Panc1 (cell line): Measurements from ENCODE around the gene RSPH6A. TPM values are rescaled to one million over a fixed set of nuclear protein-coding genes. Genes with fewer than 3 reads are reported as not detected.

Experiments used
- ATAC-seq: fragments of 200-7000 bp; cut with Tn5 transposase; 2 replicates; pipeline ENCODE4 v1.9.1; 2020; ENCODE audit warnings: mild to moderate bottlenecking, moderate library complexity
- BruUV-seq: library from RNA; stranded (reverse); fragments of 400-500 nt; replicated peaks from 2 replicates; lab custom pipeline; 2021; lab: Mats Ljungman, UMichigan
- CTCF ChIA-PET: fragments of 300-600 bp; sonication (Branson Sonifier 250); formaldehyde crosslinking; loops from one replicate; lab custom pipeline; 2022; ENCODE audit warnings: antibody characterized with exemption; lab: Charles Lee
- POLR2A ChIA-PET: fragments of 300-600 bp; sonication (Branson Sonifier 250); formaldehyde crosslinking; loops from one replicate; lab custom pipeline; 2022; ENCODE audit warnings: antibody characterized with exemption; lab: Charles Lee
- DNase-seq: peaks from one replicate; pipeline ENCODE4 v3.0.0-alpha.2; 2010; ENCODE audit warnings: low read depth, low spot score
- H3K27ac ChIP-seq: 2 replicates; pipeline ENCODE4 v1.5.1; 2011; ENCODE audit warnings: mild to moderate bottlenecking, low read length, inconsistent platforms
- H3K27me3 ChIP-seq: fragments of 200-500 bp; sonication (Bioruptor generic); 2 replicates; pipeline ENCODE4 v1.6.0; 2014; ENCODE audit warnings: low read length, inconsistent platforms; ENCODE audit not compliant: control insufficient read depth, insufficient read depth
- H3K36me3 ChIP-seq: fragments of 200-500 bp; sonication (Bioruptor generic); 2 replicates; pipeline ENCODE4 v1.5.1; 2014; ENCODE audit warnings: inconsistent platforms, mild to moderate bottlenecking, low read length, moderate library complexity; ENCODE audit not compliant: control insufficient read depth, insufficient read depth
- H3K4me1 ChIP-seq: 2 replicates; pipeline ENCODE4 v1.5.1; 2011; ENCODE audit warnings: inconsistent platforms, mild to moderate bottlenecking, low read length, moderate library complexity; ENCODE audit not compliant: control insufficient read depth, insufficient read depth
- H3K4me3 ChIP-seq, 2 experiments: 2 replicates each; pipeline ENCODE4 v1.5.1; 2011 to 2012; ENCODE audit warnings: low read depth in 2 of 2, low read length in 2 of 2, mild to moderate bottlenecking in 2 of 2, inconsistent platforms in 1 of 2, moderate library complexity in 1 of 2
- H3K9me3 ChIP-seq: fragments of 200-500 bp; sonication (Bioruptor generic); 2 replicates; pipeline ENCODE4 v1.5.1; 2014; ENCODE audit warnings: low read depth, mild to moderate bottlenecking, inconsistent platforms, low read length, moderate library complexity; ENCODE audit not compliant: control insufficient read depth, insufficient read depth
- POLR2AphosphoS5 ChIP-seq: IDR thresholded peaks from 2 replicates; pipeline ENCODE4 v1.6.1; 2012; ENCODE audit warnings: mild to moderate bottlenecking, low read depth, low read length, moderate library complexity
- SIN3A ChIP-seq: IDR thresholded peaks from 2 replicates; pipeline ENCODE4 v1.6.1; 2012; ENCODE audit warnings: low read depth, mild to moderate bottlenecking, low read length, moderate library complexity, borderline replicate concordance; ENCODE audit not compliant: insufficient read depth
- TCF7L2 ChIP-seq: IDR thresholded peaks from 2 replicates; pipeline ENCODE4 v1.6.1; 2011; ENCODE audit warnings: mild to moderate bottlenecking, low read depth, low read length, inconsistent platforms
- in situ Hi-C: cut with HindIII; loops from 2 replicates; pipeline ENCODE4 v1.10.0; 2016; ENCODE audit warnings: low sequenced_read_pairs, low pct_unique_long_range_greater_than_20kb
- intact Hi-C: fragments of 100-400 bp; cut with micrococcal nuclease; formaldehyde crosslinking; loops from one replicate; pipeline ENCODE4 v1.10.0; 2022; ENCODE audit not compliant: unreplicated experiment
- total RNA-seq: library from RNA; stranded (reverse); gene quantifications from one replicate; pipeline ENCODE4 v1.2.1, GENCODE V29; 2021; ENCODE audit not compliant: unreplicated experiment
- TF ChIP-seq, protein P1 (sequence below): fragments of 450-650 bp; IDR thresholded peaks from 2 replicates; pipeline ENCODE4 v1.5.1; 2017; ENCODE audit warnings: mild to moderate bottlenecking
- TF ChIP-seq, protein P2 (sequence below), 2 experiments: IDR thresholded peaks; 2 replicates each; pipeline ENCODE4 v1.6.1; 2011 to 2012; ENCODE audit warnings: low read depth in 2 of 2, control low read depth in 1 of 2, low read length in 1 of 2, mild to moderate bottlenecking in 1 of 2, moderate library complexity in 1 of 2; ENCODE audit not compliant: insufficient read depth in 1 of 2

Gene RSPH6A
- total RNA-seq, 1 experiment from 2014 or later, result not detected

DNA sequence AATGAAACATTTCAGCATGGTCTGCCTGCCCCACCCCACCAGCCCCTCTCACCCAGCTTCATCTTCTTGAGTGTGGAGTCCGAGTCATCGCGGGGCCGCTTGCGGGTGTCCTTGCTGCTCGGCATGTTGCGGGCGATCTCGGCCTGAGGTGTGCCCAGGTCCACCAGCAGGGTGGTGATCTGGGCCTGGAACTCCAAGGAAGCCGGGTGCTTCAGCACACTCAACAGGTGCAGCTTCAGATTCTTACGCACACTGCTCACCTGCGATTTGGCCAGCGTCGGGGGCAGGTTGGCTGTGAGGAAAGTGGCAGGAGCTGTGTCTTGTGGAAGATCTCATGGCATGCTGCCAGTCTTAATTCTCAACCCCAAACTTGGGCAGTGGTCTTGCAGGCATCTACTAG lies 27.1 kb upstream of the RSPH6A start:
- BruUV-seq, result no TSS peak
- DNase-seq, result no peak
- Histone ChIP-seq H3K9me3 (no peaks in the 10 kb centered on the region), H3K4me3 (no peak overlapping the region), H3K27me3 (no peaks in the 10 kb centered on the region), H3K4me1 (no peaks in the 10 kb centered on the region), H3K36me3 (peaks cover 9% of the 10 kb centered on the region), H3K27ac (no peak overlapping the region)
- TF ChIP-seq, protein P1, sequence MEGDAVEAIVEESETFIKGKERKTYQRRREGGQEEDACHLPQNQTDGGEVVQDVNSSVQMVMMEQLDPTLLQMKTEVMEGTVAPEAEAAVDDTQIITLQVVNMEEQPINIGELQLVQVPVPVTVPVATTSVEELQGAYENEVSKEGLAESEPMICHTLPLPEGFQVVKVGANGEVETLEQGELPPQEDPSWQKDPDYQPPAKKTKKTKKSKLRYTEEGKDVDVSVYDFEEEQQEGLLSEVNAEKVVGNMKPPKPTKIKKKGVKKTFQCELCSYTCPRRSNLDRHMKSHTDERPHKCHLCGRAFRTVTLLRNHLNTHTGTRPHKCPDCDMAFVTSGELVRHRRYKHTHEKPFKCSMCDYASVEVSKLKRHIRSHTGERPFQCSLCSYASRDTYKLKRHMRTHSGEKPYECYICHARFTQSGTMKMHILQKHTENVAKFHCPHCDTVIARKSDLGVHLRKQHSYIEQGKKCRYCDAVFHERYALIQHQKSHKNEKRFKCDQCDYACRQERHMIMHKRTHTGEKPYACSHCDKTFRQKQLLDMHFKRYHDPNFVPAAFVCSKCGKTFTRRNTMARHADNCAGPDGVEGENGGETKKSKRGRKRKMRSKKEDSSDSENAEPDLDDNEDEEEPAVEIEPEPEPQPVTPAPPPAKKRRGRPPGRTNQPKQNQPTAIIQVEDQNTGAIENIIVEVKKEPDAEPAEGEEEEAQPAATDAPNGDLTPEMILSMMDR, result no peak
- TF ChIP-seq, protein P2, sequence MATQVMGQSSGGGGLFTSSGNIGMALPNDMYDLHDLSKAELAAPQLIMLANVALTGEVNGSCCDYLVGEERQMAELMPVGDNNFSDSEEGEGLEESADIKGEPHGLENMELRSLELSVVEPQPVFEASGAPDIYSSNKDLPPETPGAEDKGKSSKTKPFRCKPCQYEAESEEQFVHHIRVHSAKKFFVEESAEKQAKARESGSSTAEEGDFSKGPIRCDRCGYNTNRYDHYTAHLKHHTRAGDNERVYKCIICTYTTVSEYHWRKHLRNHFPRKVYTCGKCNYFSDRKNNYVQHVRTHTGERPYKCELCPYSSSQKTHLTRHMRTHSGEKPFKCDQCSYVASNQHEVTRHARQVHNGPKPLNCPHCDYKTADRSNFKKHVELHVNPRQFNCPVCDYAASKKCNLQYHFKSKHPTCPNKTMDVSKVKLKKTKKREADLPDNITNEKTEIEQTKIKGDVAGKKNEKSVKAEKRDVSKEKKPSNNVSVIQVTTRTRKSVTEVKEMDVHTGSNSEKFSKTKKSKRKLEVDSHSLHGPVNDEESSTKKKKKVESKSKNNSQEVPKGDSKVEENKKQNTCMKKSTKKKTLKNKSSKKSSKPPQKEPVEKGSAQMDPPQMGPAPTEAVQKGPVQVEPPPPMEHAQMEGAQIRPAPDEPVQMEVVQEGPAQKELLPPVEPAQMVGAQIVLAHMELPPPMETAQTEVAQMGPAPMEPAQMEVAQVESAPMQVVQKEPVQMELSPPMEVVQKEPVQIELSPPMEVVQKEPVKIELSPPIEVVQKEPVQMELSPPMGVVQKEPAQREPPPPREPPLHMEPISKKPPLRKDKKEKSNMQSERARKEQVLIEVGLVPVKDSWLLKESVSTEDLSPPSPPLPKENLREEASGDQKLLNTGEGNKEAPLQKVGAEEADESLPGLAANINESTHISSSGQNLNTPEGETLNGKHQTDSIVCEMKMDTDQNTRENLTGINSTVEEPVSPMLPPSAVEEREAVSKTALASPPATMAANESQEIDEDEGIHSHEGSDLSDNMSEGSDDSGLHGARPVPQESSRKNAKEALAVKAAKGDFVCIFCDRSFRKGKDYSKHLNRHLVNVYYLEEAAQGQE (IDR thresholded peaks at IDR 0.05; ENCODE audit: insufficient read depth in 1 of 2, low read depth in 2 of 2, low read length in 1 of 2), result no peak
- TF ChIP-seq POLR2AphosphoS5 (no peak), TCF7L2 (no peak), SIN3A (no peak)
- intact Hi-C loops (no loop called here), in situ Hi-C loops (no loop called here)
- POLR2A ChIA-PET, result interaction anchor here (0.5 kb wide), 1 partner anchor 24 kb away, joined by 3 read pairs; no protein-coding TSS in a partner anchor
- no peak for ATAC-seq
- CTCF ChIA-PET, result interaction anchor here (0.9 kb wide), 1 partner anchor 25 kb away, joined by 5 read pairs; no protein-coding TSS in a partner anchor

DNA sequence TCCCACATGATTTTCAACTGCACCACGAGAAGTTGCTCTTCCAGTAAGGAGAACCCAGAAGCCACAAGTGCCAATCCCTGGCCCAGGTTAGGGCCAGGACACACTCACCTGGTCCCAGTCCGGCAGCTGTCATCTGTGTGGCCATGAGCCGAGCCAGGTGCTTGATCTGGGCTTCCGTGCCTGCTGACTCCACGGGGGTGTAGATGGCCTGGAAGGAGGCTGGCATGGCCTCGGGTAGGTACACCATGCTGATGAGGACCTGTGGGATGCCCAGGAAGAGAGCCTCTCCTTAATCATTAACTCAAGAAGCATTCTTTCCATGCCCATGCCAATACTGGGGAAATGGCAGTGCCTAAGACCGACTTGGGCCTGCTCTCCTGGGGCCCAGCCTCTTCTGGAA lies 19.9 kb upstream of the RSPH6A start:
- ATAC-seq (no peak), DNase-seq (no peak)
- intact Hi-C loops (no loop called here), in situ Hi-C loops (no loop called here)
- POLR2A ChIA-PET, result no interaction called here
- Histone ChIP-seq H3K4me1 (no peaks in the 10 kb centered on the region), H3K36me3 (peaks cover 3% of the 10 kb centered on the region; the same call in 1 of the 2 replicates), H3K9me3 (no peaks in the 10 kb centered on the region), H3K27me3 (no peaks in the 10 kb centered on the region), H3K27ac (no peak overlapping the region), H3K4me3 (no peak overlapping the region)
- CTCF ChIA-PET, result no interaction called here
- BruUV-seq, result no TSS peak
- TF ChIP-seq TCF7L2 (no peak), POLR2AphosphoS5 (no peak), SIN3A (no peak)
- TF ChIP-seq, protein P1, result no peak
- TF ChIP-seq, protein P2 (IDR thresholded peaks at IDR 0.05; ENCODE audit: insufficient read depth in 1 of 2, low read depth in 2 of 2, low read length in 1 of 2), result no peak
